GM12878 (cell line): Measurements from ENCODE around the gene CSNK2A1. TPM values are rescaled to one million over a fixed set of nuclear protein-coding genes. Genes with fewer than 3 reads are reported as not detected.

Experiments used
- ATAC-seq: fragments of 200-7000 bp; cut with Tn5 transposase; 3 replicates; pipeline ENCODE4 v1.9.1; 2020; ENCODE audit warnings: mild to moderate bottlenecking, moderate library complexity
- BruUV-seq: library from RNA; stranded (reverse); fragments of 400-500 nt; replicated peaks from 2 replicates; lab custom pipeline; 2021; lab: Mats Ljungman, UMichigan
- CTCF ChIA-PET: fragments of 300-600 bp; sonication (Branson Sonifier 250); formaldehyde crosslinking; extraction: SDS; loops from one replicate; lab custom pipeline; 2021; ENCODE audit warnings: inconsistent platforms; lab: Yijun Ruan, JAX
- POLR2A ChIA-PET: fragments of 350-600 bp; formaldehyde crosslinking; extraction: SDS; loops from one replicate; lab custom pipeline; 2021; ENCODE audit warnings: inconsistent platforms; lab: Charles Lee
- RAD21 ChIA-PET: fragments of 300-600 bp; sonication (Branson Sonifier 250); formaldehyde crosslinking; loops from one replicate; lab custom pipeline; 2023; ENCODE audit warnings: antibody characterized with exemption; ENCODE audit not compliant: unreplicated experiment; lab: Charles Lee
- SMC1A ChIA-PET: fragments of 300-600 bp; sonication (Branson Sonifier 250); formaldehyde crosslinking; loops from one replicate; lab custom pipeline; 2023; ENCODE audit not compliant: unreplicated experiment, uncharacterized antibody; lab: Charles Lee
- DNase-seq: peaks from one replicate; pipeline ENCODE4 v3.0.0-alpha.2; 2011; ENCODE audit warnings: low read depth, low spot score
- FAIRE-seq: peaks from 3 replicates; lab custom pipeline; 2011; peaks lifted over from hg19 to GRCh38; lab: Jason Lieb, UNC
- H2AFZ ChIP-seq: 2 replicates; pipeline ENCODE4 v1.6.0; 2011; ENCODE audit warnings: low read depth, low read length, control low read depth; ENCODE audit not compliant: control insufficient read depth
- H3K27ac ChIP-seq: 2 replicates; pipeline ENCODE4 v1.5.1; 2011; ENCODE audit warnings: control low read depth; ENCODE audit not compliant: control insufficient read depth, insufficient read depth
- H3K27me3 ChIP-seq, 2 experiments: replicated peaks in 1 of 2; 2 replicates each; pipeline versions ENCODE4 v1.6.0 to v1.6.1; 2011; ENCODE audit warnings: low read length in 1 of 2; ENCODE audit not compliant: control insufficient read depth in 2 of 2, insufficient read depth in 2 of 2
- H3K36me3 ChIP-seq, 2 experiments: 2 replicates each; pipeline ENCODE4 v1.5.1; 2011; ENCODE audit warnings: low read length in 1 of 2; ENCODE audit not compliant: control insufficient read depth in 2 of 2, insufficient read depth in 2 of 2
- H3K4me1 ChIP-seq: 2 replicates; pipeline ENCODE4 v1.6.1; 2011; ENCODE audit warnings: mild to moderate bottlenecking, low read length, moderate library complexity, mixed read lengths; ENCODE audit not compliant: control insufficient read depth, insufficient read depth
- H3K4me2 ChIP-seq: 2 replicates; pipeline ENCODE4 v1.6.0; 2011; ENCODE audit warnings: control low read depth; ENCODE audit not compliant: control insufficient read depth, insufficient read depth
- H3K4me3 ChIP-seq: fragments of 200-600 bp; sonication (generic); 2 replicates; pipeline ENCODE4 v1.5.1; 2016
- H3K79me2 ChIP-seq: 2 replicates; pipeline ENCODE4 v1.6.0; 2011; ENCODE audit warnings: low read length; ENCODE audit not compliant: control insufficient read depth, insufficient read depth
- H3K9ac ChIP-seq: 2 replicates; pipeline ENCODE4 v1.8.0; 2011; ENCODE audit warnings: low read length, control low read depth, mixed read lengths; ENCODE audit not compliant: control insufficient read depth, insufficient read depth
- H3K9me3 ChIP-seq: replicated peaks from 3 replicates; pipeline ENCODE4 v1.5.1; 2011; ENCODE audit warnings: mild to moderate bottlenecking, low read length; ENCODE audit not compliant: control insufficient read depth, insufficient read depth
- H4K20me1 ChIP-seq: 2 replicates; pipeline ENCODE4 v1.6.0; 2011; ENCODE audit not compliant: control insufficient read depth, insufficient read depth
- CHD1 ChIP-seq: IDR thresholded peaks from 2 replicates; pipeline ENCODE4 v1.6.1; 2012; ENCODE audit warnings: low read depth, low read length, improper control_type of control experiment
- HDAC2 ChIP-seq: fragments of 200-600 bp; sonication (generic); IDR thresholded peaks from 2 replicates; pipeline ENCODE4 v1.6.1; 2017
- IKZF1 ChIP-seq: fragments of 450-650 bp; conservative IDR thresholded peaks from 2 replicates; pipeline ENCODE4 v1.6.1; 2017; ENCODE audit warnings: antibody characterized with exemption, mild to moderate bottlenecking
- KLF5 ChIP-seq: fragments of 450-650 bp; IDR thresholded peaks from 2 replicates; pipeline ENCODE4 v1.6.1; 2014; ENCODE audit warnings: mild to moderate bottlenecking; ENCODE audit not compliant: partially characterized antibody
- NFXL1 ChIP-seq: fragments of 450-650 bp; IDR thresholded peaks from 2 replicates; pipeline ENCODE4 v1.6.1; 2017; ENCODE audit warnings: antibody characterized with exemption, mild to moderate bottlenecking, borderline replicate concordance
- RUNX3 ChIP-seq: IDR thresholded peaks from 2 replicates; pipeline ENCODE4 v1.6.1; 2012; ENCODE audit warnings: low read length, inconsistent platforms
- STAT1 ChIP-seq: fragments of 450-650 bp; conservative IDR thresholded peaks from 2 replicates; pipeline ENCODE4 v1.6.1; 2014; ENCODE audit warnings: antibody characterized with exemption, mild to moderate bottlenecking
- YBX1 ChIP-seq: fragments of 450-650 bp; IDR thresholded peaks from 2 replicates; pipeline ENCODE4 v1.6.1; 2016; ENCODE audit warnings: antibody characterized with exemption
- ZNF274 ChIP-seq: IDR thresholded peaks from one replicate; pipeline ENCODE4 v1.8.0; 2011; ENCODE audit not compliant: insufficient read length, insufficient read depth
- ZNF622 ChIP-seq: fragments of 450-650 bp; IDR thresholded peaks from 2 replicates; pipeline ENCODE4 v1.6.1; 2017; ENCODE audit warnings: mild to moderate bottlenecking, inconsistent platforms
- WGBS: methylation state at CpG from one replicate; pipeline ENCODE4 v1.1.6; 2016; ENCODE audit warnings: low lambda C conversion rate; ENCODE audit not compliant: insufficient replicate concordance, insufficient coverage; ENCODE audit errors: missing lambda C conversion rate; 5-methylcytosine and 5-hydroxymethylcytosine counted together
- in situ Hi-C: fragments of 300-500 bp; cut with MboI; formaldehyde crosslinking; loops from 9 replicates; pipeline ENCODE4 v1.14.3; 2018; ENCODE audit warnings: mixed read lengths
- intact Hi-C: fragments of 100-400 bp; cut with micrococcal nuclease; formaldehyde crosslinking; loops from one replicate; pipeline ENCODE4 v1.14.2; 2022; ENCODE audit not compliant: unreplicated experiment
- polyA plus RNA-seq, 11 experiments: library from polyadenylated mRNA; depleted of rRNA in 4 of 11; unstranded in 6 of 11; stranded (reverse) in 5 of 11; fragments of >200 nt; fragmentation: Nextera tagmentation in 4 of 11; fragmentation: Illumina TruSeq in 1 of 11; extraction: Ambion mirVana in 4 of 11; extraction: Trizol in 1 of 11; gene quantifications; 1 replicate in 1 of 11; 2 replicates in 10 of 11; pipeline versions ENCODE4 v1.2.1 to v1.2.3, GENCODE V29; 2011 to 2016; ENCODE audit warnings: inconsistent platforms in 2 of 11, missing spikeins in 2 of 11, low read depth in 1 of 11
- total RNA-seq, 4 experiments: library from RNA; depleted of rRNA in 3 of 4; stranded (reverse); fragments of >200 nt in 3 of 4; fragmentation: Illumina TruSeq in 1 of 4; extraction: Trizol in 1 of 4; gene quantifications; 2 replicates each; pipeline versions ENCODE4 v1.2.1 to v1.2.3, GENCODE V29; 2013 to 2021
- TF ChIP-seq, protein P1 (sequence below): fragments of 450-650 bp; IDR thresholded peaks from 2 replicates; pipeline ENCODE4 v1.6.1; 2017; ENCODE audit warnings: borderline replicate concordance
- TF ChIP-seq, protein P2 (sequence below): fragments of 450-650 bp; IDR thresholded peaks from 2 replicates; pipeline ENCODE4 v1.6.1; 2017; ENCODE audit warnings: mild to moderate bottlenecking, low read depth, inconsistent platforms; ENCODE audit not compliant: poor library complexity, severe bottlenecking
- TF ChIP-seq, protein P3 (sequence below): fragments of 450-650 bp; formaldehyde crosslinking; IDR thresholded peaks from 2 replicates; pipeline ENCODE4 v1.4.0; 2020; ENCODE audit warnings: mild to moderate bottlenecking, moderate library complexity

Gene CSNK2A1
- total and polyA plus RNA-seq, 10 of the 15 experiments (the other 5 are each of a cell fraction or from before 2014, with no cell fraction given) = 47.6 to 199 (median 95.0) TPM

DNA sequence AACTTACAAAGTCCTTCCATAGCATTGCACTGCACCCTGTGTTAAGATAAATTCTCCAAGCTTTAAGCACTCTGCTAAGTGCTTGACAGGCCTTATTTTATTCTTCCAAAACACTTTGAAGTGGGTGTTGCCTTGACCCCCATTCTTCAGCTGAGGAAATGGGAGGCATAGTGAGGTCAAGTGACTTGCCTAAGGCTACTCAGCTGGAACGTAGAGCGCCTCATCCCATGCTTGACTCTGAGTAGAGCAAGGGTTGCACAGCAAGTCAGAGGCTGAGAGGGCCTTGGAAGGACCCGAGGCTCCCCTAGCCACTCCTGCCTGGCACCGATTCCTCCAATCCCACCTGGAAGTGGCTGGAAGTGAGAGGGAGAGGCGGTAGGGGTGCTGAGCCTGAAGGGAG lies 19.6 kb upstream of the CSNK2A1 start:
- WGBS = 40% methylated on average over 5 of the region's 5 CpGs
- Histone ChIP-seq H3K27me3 (no peaks in the 10 kb centered on the region; a peak in 1 of 4 replicates), H3K9ac (no peak overlapping the region), H3K4me2 (no peak overlapping the region)
- POLR2A ChIA-PET = no interaction called here
- TF ChIP-seq ZNF274 (no peak), NFXL1 (no peak), KLF5 (no peak), RUNX3 (no peak), CHD1 (no peak), IKZF1 (no peak), ZNF622 (no peak), YBX1 (no peak), STAT1 (no peak), HDAC2 (no peak)
- TF ChIP-seq, protein P1, sequence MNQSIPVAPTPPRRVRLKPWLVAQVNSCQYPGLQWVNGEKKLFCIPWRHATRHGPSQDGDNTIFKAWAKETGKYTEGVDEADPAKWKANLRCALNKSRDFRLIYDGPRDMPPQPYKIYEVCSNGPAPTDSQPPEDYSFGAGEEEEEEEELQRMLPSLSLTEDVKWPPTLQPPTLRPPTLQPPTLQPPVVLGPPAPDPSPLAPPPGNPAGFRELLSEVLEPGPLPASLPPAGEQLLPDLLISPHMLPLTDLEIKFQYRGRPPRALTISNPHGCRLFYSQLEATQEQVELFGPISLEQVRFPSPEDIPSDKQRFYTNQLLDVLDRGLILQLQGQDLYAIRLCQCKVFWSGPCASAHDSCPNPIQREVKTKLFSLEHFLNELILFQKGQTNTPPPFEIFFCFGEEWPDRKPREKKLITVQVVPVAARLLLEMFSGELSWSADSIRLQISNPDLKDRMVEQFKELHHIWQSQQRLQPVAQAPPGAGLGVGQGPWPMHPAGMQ = no peak
- TF ChIP-seq, protein P2, sequence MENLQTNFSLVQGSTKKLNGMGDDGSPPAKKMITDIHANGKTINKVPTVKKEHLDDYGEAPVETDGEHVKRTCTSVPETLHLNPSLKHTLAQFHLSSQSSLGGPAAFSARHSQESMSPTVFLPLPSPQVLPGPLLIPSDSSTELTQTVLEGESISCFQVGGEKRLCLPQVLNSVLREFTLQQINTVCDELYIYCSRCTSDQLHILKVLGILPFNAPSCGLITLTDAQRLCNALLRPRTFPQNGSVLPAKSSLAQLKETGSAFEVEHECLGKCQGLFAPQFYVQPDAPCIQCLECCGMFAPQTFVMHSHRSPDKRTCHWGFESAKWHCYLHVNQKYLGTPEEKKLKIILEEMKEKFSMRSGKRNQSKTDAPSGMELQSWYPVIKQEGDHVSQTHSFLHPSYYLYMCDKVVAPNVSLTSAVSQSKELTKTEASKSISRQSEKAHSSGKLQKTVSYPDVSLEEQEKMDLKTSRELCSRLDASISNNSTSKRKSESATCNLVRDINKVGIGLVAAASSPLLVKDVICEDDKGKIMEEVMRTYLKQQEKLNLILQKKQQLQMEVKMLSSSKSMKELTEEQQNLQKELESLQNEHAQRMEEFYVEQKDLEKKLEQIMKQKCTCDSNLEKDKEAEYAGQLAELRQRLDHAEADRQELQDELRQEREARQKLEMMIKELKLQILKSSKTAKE = no peak
- TF ChIP-seq, protein P3, sequence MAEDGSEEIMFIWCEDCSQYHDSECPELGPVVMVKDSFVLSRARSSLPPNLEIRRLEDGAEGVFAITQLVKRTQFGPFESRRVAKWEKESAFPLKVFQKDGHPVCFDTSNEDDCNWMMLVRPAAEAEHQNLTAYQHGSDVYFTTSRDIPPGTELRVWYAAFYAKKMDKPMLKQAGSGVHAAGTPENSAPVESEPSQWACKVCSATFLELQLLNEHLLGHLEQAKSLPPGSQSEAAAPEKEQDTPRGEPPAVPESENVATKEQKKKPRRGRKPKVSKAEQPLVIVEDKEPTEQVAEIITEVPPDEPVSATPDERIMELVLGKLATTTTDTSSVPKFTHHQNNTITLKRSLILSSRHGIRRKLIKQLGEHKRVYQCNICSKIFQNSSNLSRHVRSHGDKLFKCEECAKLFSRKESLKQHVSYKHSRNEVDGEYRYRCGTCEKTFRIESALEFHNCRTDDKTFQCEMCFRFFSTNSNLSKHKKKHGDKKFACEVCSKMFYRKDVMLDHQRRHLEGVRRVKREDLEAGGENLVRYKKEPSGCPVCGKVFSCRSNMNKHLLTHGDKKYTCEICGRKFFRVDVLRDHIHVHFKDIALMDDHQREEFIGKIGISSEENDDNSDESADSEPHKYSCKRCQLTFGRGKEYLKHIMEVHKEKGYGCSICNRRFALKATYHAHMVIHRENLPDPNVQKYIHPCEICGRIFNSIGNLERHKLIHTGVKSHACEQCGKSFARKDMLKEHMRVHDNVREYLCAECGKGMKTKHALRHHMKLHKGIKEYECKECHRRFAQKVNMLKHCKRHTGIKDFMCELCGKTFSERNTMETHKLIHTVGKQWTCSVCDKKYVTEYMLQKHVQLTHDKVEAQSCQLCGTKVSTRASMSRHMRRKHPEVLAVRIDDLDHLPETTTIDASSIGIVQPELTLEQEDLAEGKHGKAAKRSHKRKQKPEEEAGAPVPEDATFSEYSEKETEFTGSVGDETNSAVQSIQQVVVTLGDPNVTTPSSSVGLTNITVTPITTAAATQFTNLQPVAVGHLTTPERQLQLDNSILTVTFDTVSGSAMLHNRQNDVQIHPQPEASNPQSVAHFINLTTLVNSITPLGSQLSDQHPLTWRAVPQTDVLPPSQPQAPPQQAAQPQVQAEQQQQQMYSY (CRISPR knock-in tag) = no peak
- TF ChIP-seq, all 136 proteins: peak for 0
- in situ Hi-C loops (loop anchor here (5.0 kb wide), 2 partner anchors 84 to 179 kb away; no protein-coding TSS in a partner anchor), intact Hi-C loops (no loop called here)
- ChIA-PET CTCF (interaction anchor here (0.9 to 6.5 kb wide), 15 partner anchors 9 to 232 kb away, joined by 3 to 190 read pairs (median 5); partner anchors contain the start of gene CSNK2A1), SMC1A (interaction anchor here (1.0 to 5.1 kb wide), 7 partner anchors 8 to 174 kb away, joined by 3 to 75 read pairs (median 4); no protein-coding TSS in a partner anchor), RAD21 (interaction anchor here (0.6 to 3.2 kb wide), 6 partner anchors 26 to 106 kb away, joined by 3 to 35 read pairs (median 5); no protein-coding TSS in a partner anchor)
- ATAC-seq = no peak
- no peaks in the 10 kb centered on the region for H3K9me3 ChIP-seq
- no peaks in the 10 kb centered on the region for H3K4me1 ChIP-seq
- no peaks in the 10 kb centered on the region for H3K79me2 ChIP-seq
- no peak for FAIRE-seq
- H3K36me3 ChIP-seq = no peaks in the 10 kb centered on the region
- no peak overlapping the region for H2AFZ ChIP-seq
- no peak for DNase-seq
- no TSS peak for BruUV-seq
- H3K27ac ChIP-seq = no peak overlapping the region
- no peak overlapping the region for H3K4me3 ChIP-seq
- no peaks in the 10 kb centered on the region for H4K20me1 ChIP-seq
